BJ (cell line): Measurements from ENCODE around the gene MXRA5. TPM values are rescaled to one million over a fixed set of nuclear protein-coding genes. Genes with fewer than 3 reads are reported as not detected.
"Not testable (repeated sequence)": the region's sequence is repeated elsewhere in the genome, so short reads cannot be mapped to it uniquely, and the experiment has no call there.

Source experiments
- CTCF ChIA-PET: fragments of 350-600 bp; formaldehyde crosslinking; extraction: SDS; loops from one replicate; lab custom pipeline; 2021; ENCODE audit warnings: antibody characterized with exemption, inconsistent platforms; lab: Yijun Ruan, JAX
- POLR2A ChIA-PET: fragments of 300-600 bp; sonication (Branson Sonifier 250); formaldehyde crosslinking; extraction: SDS; loops from one replicate; lab custom pipeline; 2021; ENCODE audit warnings: antibody characterized with exemption; lab: Charles Lee
- DNase-seq: peaks from one replicate; pipeline ENCODE4 v3.0.0-alpha.2; 2011; ENCODE audit warnings: low read depth
- H3K27me3 ChIP-seq: 2 replicates; pipeline ENCODE4 v1.6.0; 2011; ENCODE audit warnings: low read length; ENCODE audit not compliant: control insufficient read depth, insufficient read depth
- H3K36me3 ChIP-seq: 2 replicates; pipeline ENCODE4 v1.5.1; 2011; ENCODE audit warnings: low read length; ENCODE audit not compliant: control insufficient read depth, insufficient read depth
- H3K4me3 ChIP-seq: 2 replicates; pipeline ENCODE4 v1.5.1; 2011; ENCODE audit warnings: low read depth, mild to moderate bottlenecking, control low read depth, low read length
- polyA plus RNA-seq: library from polyadenylated mRNA; depleted of rRNA; stranded (reverse); fragments of >200 nt; gene quantifications from 2 replicates; pipeline ENCODE4 v1.2.3, GENCODE V29; 2011
- TF ChIP-seq, protein P1 (sequence below): IDR thresholded peaks from 2 replicates; pipeline ENCODE4 v1.5.1; 2011; ENCODE audit warnings: low read depth, mild to moderate bottlenecking, control low read depth, inconsistent platforms, low read length, moderate library complexity; ENCODE audit not compliant: insufficient read depth

MXRA5 gene
- polyA plus RNA-seq, 1 experiment: 35.1 TPM

DNA sequence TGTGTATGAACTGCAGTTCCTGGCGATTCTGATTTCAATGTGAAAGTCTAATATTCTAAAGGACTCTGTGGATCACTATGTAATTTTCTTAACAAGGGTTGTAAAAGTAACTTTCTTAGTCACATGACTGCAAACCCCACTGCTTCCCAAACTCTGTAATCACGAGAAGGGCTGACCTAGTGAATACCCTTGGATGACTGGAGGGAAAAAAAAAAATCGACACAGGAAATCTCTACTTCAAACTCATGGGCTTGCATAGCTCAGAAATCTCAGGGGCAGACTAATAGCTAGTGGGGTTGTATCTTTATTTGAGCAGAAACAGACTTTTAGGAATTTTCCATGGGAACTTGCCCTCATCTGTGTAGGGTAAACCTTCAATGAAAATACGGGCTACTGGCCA is 4.8 kb upstream of the MXRA5 start:
- no peak for DNase-seq
- Histone ChIP-seq H3K27me3 (no peaks in the 10 kb centered on the region), H3K36me3 (no peaks in the 10 kb centered on the region), H3K4me3 (no peak overlapping the region)
- CTCF ChIA-PET: no interaction called here
- TF ChIP-seq, protein P1, sequence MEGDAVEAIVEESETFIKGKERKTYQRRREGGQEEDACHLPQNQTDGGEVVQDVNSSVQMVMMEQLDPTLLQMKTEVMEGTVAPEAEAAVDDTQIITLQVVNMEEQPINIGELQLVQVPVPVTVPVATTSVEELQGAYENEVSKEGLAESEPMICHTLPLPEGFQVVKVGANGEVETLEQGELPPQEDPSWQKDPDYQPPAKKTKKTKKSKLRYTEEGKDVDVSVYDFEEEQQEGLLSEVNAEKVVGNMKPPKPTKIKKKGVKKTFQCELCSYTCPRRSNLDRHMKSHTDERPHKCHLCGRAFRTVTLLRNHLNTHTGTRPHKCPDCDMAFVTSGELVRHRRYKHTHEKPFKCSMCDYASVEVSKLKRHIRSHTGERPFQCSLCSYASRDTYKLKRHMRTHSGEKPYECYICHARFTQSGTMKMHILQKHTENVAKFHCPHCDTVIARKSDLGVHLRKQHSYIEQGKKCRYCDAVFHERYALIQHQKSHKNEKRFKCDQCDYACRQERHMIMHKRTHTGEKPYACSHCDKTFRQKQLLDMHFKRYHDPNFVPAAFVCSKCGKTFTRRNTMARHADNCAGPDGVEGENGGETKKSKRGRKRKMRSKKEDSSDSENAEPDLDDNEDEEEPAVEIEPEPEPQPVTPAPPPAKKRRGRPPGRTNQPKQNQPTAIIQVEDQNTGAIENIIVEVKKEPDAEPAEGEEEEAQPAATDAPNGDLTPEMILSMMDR: no peak
- POLR2A ChIA-PET: no interaction called here

DNA sequence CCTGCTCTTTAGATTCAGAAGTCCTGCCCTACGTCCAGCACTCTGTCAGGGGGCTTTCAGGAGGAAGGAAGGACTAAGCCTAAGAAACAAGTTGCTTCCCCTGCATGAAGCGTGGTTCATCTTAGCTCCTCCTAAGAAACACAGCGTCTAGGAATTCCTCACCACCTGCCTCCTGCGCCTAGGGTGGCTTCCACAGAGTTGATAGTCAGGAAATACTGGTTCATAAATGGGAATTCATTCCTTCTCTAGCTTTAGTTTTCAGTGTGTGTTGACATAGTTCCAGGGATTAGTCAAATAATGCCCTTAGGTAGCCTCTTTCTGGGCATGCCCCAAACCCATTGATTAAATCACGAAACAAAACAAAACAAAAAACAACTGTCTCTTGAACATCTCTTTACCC is 1.7 kb upstream of the MXRA5 start:
- TF ChIP-seq, protein P1: no peak
- Histone ChIP-seq H3K4me3 (no peak overlapping the region), H3K27me3 (no peaks in the 10 kb centered on the region), H3K36me3 (no peaks in the 10 kb centered on the region)
- no peak for DNase-seq
- ChIA-PET POLR2A (no interaction called here), CTCF (no interaction called here)

DNA sequence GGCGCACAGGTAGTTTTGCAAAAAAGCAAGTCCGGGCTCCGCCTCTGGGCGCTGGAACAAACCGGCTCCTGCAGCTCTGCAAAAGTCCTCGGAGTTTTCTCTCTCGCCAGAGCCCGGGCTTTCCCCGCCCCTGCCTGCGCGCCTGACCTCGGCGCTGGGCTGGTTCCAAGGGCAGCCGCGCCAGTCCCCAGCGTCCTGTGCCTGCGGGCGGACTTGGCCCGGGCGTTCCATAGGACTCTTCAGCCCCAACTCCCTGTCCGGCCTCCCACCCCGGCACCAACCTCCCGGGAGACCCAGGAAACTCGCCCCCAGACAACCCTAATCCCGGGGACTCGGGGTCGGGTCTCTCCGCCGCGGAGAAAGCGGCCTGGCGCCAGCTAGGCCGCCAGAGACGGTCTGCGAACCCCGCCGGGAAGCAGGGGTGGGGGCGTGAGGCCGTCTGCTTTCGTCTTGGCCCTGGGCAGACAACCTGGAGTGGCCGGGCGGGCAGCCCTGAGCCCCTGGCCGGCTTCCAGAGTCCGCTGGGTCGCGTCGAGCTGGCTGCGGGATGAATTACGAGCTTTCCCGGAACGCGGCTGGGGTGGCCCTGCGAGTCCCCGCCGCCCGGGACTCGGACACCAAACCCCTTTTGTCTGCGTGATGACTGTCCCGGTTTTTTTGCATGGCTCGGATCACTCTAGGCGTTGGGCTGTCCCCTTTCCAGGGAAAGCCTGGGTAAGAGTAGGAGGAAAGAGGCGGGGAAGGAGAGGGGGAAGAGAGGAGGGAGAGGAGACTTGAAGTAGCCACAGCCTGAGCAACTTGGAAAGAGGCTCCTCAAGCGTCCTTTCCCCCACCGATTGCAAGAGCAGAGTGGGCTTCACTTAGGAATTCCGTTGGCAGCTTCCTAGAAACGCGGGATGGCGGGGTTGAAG is 916 bp downstream of the MXRA5 start:
- Histone ChIP-seq H3K4me3 (peak overlapping the region; percentile 64), H3K27me3 (no peaks in the 10 kb centered on the region), H3K36me3 (no peaks in the 10 kb centered on the region)
- CTCF ChIA-PET: interaction anchor here (1.0 to 1.6 kb wide), 2 partner anchors 203 to 204 kb away, joined by 3 read pairs; no protein-coding TSS in a partner anchor
- DNase-seq: no peak
- TF ChIP-seq, protein P1: no peak
- POLR2A ChIA-PET: interaction anchor here (0.6 kb wide), 1 partner anchor 132 kb away, joined by 3 read pairs; no protein-coding TSS in a partner anchor

DNA sequence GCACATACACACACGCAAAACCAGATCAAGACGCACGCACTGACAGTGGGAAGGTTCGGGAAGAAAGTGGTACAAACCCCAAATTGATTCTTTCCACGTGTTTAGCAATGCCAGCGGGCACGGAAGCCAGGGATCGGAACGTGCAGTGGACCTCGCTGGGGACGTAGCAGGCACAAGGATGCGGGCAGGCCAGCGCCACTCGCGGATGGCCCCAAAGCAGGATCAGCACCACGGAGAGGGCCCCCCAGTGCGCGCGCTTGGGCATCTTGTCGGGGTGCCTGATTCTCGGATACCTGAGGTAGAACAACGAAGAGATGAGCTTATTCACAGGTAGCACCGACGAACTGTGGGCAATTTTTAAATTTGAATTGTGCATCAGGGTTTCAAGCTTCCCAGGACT is 2.9 kb downstream of the MXRA5 start:
- POLR2A ChIA-PET, H3K4me3 ChIP-seq, H3K27me3 ChIP-seq, DNase-seq, H3K36me3 ChIP-seq, CTCF ChIA-PET: not testable (repeated sequence)

DNA sequence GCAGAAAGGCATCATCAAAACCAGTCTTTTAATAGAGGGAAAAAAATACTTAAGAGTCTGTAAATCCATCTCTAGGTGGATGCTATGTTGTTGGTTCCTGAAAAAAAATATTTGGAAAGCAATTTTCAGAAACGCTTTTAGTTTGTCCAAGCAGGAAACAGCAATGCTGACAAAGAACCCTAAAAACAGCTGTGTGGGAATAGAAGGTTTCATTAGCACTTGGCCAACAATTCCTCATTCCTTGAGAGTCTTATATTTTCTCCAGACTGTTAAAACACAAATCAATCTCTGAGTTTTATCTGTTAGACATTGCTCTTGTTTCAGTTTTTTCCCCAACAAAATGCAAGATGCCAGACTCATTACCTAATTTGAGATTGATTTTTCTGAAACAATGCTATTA is 6.4 kb downstream of the MXRA5 start:
- no peak for DNase-seq
- no peak overlapping the region for H3K4me3 ChIP-seq
- ChIA-PET POLR2A (no interaction called here), CTCF (no interaction called here)
- TF ChIP-seq, protein P1: no peak
- H3K27me3 ChIP-seq: no peaks in the 10 kb centered on the region
- peaks cover 1% of the 10 kb centered on the region; the same call in 1 of the 2 replicates for H3K36me3 ChIP-seq

DNA sequence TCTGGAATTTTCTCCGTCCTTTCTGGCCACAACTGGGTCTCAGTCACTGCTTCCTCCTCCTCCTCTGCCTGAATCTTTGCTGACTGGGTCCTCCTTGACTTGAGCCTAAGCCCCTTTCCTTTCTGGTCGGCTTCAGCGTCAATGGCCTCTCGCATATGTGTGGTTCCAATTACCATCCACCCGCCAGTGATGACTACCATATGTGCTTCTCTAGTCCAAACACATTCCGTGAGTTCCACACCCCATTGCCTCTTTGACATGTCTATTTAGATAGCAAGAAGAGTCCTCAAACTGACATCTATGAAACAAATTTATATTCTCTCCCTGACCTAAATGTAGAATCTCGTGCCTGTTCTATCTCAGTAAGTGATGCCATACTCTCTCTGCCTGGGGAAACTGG is 19.8 kb downstream of the MXRA5 start:
- peak; percentile 77 for DNase-seq
- ChIA-PET POLR2A (no interaction called here), CTCF (no interaction called here)
- Histone ChIP-seq H3K36me3 (peaks cover 6% of the 10 kb centered on the region), H3K27me3 (no peaks in the 10 kb centered on the region), H3K4me3 (no peak overlapping the region)
- TF ChIP-seq, protein P1: no peak
